Astrocyte of the cerebellum (primary cell): ENCODE measurements around the gene SPAST.
A peak's percentile ranks its signal among the peaks of the same experiment; 100 is the strongest.
"Not testable (repeated sequence)": the region's sequence is repeated elsewhere in the genome, so short reads cannot be mapped to it uniquely, and the experiment has no call there.

Experiments
- DNase-seq: peaks from one replicate; pipeline ENCODE4 v3.0.0-alpha.2; 2011; ENCODE audit warnings: low read depth
- H3K4me3 ChIP-seq: 2 replicates; pipeline ENCODE4 v1.5.1; 2011; ENCODE audit warnings: mild to moderate bottlenecking, low read depth, low read length, moderate library complexity
- CTCF ChIP-seq: IDR thresholded peaks from 2 replicates; pipeline ENCODE4 v1.5.1; 2012; ENCODE audit warnings: low read length, low read depth, moderate library complexity, mild to moderate bottlenecking; ENCODE audit errors: missing control alignments
- in situ Hi-C: cut with HindIII; loops from 2 replicates; pipeline ENCODE4 v1.10.0; 2017; ENCODE audit warnings: low sequenced_read_pairs

The SPAST gene

GRCh38 chr2:32166115-32166574, 102.8 kb downstream of the SPAST start:
- in situ Hi-C loops, result no loop called here
- no peak for DNase-seq
- H3K4me3 ChIP-seq, result peak overlapping the region; percentile 81
- no peak for TF ChIP-seq CTCF

- in situ Hi-C loops, result no loop called here
- no peak for DNase-seq
- TF ChIP-seq CTCF, result no peak
- no peak overlapping the region for H3K4me3 ChIP-seq
Observed at GRCh38 chr2:32168513-32168912, 105.2 kb downstream of the SPAST start.

- DNase-seq, result no peak
- in situ Hi-C loops, result no loop called here
- TF ChIP-seq CTCF, result no peak
- no peak overlapping the region for H3K4me3 ChIP-seq
Observed at GRCh38 chr2:32172870-32173269, 109.5 kb downstream of the SPAST start.

- no peak overlapping the region for H3K4me3 ChIP-seq
- TF ChIP-seq CTCF, result no peak
- in situ Hi-C loops, result no loop called here
- no peak for DNase-seq
Observed at GRCh38 chr2:32182667-32183066, 119.3 kb downstream of the SPAST start.

- no peak for DNase-seq
- H3K4me3 ChIP-seq, result no peak overlapping the region
- in situ Hi-C loops, result no loop called here
- TF ChIP-seq CTCF, result no peak
Observed at GRCh38 chr2:32189011-32189410, 125.7 kb downstream of the SPAST start.

GRCh38 chr2:32192418-32192817, 129.1 kb downstream of the SPAST start:
- in situ Hi-C loops, result no loop called here
- H3K4me3 ChIP-seq, result no peak overlapping the region
- TF ChIP-seq CTCF, result no peak
- DNase-seq, result no peak

GRCh38 chr2:32200814-32201213, 137.5 kb downstream of the SPAST start:
- H3K4me3 ChIP-seq, result no peak overlapping the region
- TF ChIP-seq CTCF, result no peak
- DNase-seq, result no peak
- in situ Hi-C loops, result no loop called here

- H3K4me3 ChIP-seq, DNase-seq, in situ Hi-C loops: not testable (repeated sequence)
Observed at GRCh38 chr2:32203428-32203827, 140.1 kb downstream of the SPAST start.
